ENCODE measurements around the gene CUL3. TPM values are rescaled to one million over a fixed set of nuclear protein-coding genes. Genes with fewer than 3 reads are reported as not detected.

Gene CUL3
- total and polyA plus RNA-seq, 2 of the 8 experiments (the other 6 are each of a cell fraction or from before 2014, with no cell fraction given), result 28.5 to 113 TPM

- CTCF ChIA-PET (ENCODE audit: partially characterized antibody), result interaction anchor here (0.6 to 1.6 kb wide), 7 partner anchors 13 to 202 kb away, joined by 3 read pairs; no protein-coding TSS in a partner anchor
- Histone ChIP-seq H4K8ac (ENCODE audit: extremely low read depth, insufficient read depth, low read length) (no peak overlapping the region), H3K4me3 (ENCODE audit: extremely low read depth in 1 of 4, insufficient read depth in 2 of 4, low read depth in 3 of 4, low read length in 4 of 4) (no peak overlapping the region), H3K79me2 (ENCODE audit: control insufficient read depth in 1 of 2, insufficient read depth in 2 of 2, low read length in 2 of 2) (peaks cover 30 to 98% of the 10 kb centered on the region in 2 experiments), H3K79me1 (ENCODE audit: low read depth, low read length) (peaks cover 4% of the 10 kb centered on the region), H3K27me3 (replicated peaks in 1 of 4; ENCODE audit: control insufficient read depth in 3 of 4, extremely low read depth in 1 of 4, insufficient read depth in 3 of 4, low read length in 3 of 4) (no peaks in the 10 kb centered on the region), H2BK15ac (ENCODE audit: low read length) (no peak overlapping the region), H2AK5ac (ENCODE audit: low read depth, low read length) (no peak overlapping the region), H3K23me2 (ENCODE audit: low read depth, low read length) (no peaks in the 10 kb centered on the region), H3K4ac (replicated peaks; ENCODE audit: insufficient read length, low read depth, low read length) (no peak overlapping the region), H3K27ac (ENCODE audit: low read depth, low read length) (no peak overlapping the region), H4K20me1 (replicated peaks in 1 of 2; ENCODE audit: control insufficient read depth in 1 of 2, insufficient read depth in 2 of 2, low read length in 2 of 2) (peaks cover 6 to 16% of the 10 kb centered on the region in 2 experiments), H3K9me3 (ENCODE audit: insufficient read depth in 2 of 2, low read depth in 1 of 2, low read length in 1 of 2) (no peaks in the 10 kb centered on the region), H3K56ac (replicated peaks; ENCODE audit: insufficient read length, low read depth, low read length) (no peak overlapping the region), H3K18ac (ENCODE audit: extremely low read depth, low read length) (no peak overlapping the region), H2BK5ac (ENCODE audit: low read depth, low read length) (no peak overlapping the region), H2AFZ (ENCODE audit: low read length) (no peak overlapping the region), H3K9ac (replicated peaks in 1 of 4; ENCODE audit: extremely low read depth in 1 of 4, low read depth in 3 of 4, low read length in 3 of 4) (no peak overlapping the region), H2BK120ac (replicated peaks; ENCODE audit: low read depth, low read length) (no peak overlapping the region), H2BK20ac (ENCODE audit: low read length) (no peak overlapping the region), H3K4me1 (replicated peaks in 1 of 4; ENCODE audit: control insufficient read depth in 3 of 4, insufficient read depth in 4 of 4, low read length in 3 of 4) (peaks cover 0 to 4% (median 1%) of the 10 kb centered on the region in 4 experiments; a peak in 2 of 7 replicates), H4K5ac (ENCODE audit: insufficient read length, low read depth, low read length) (no peak overlapping the region), H3K36me3 (ENCODE audit: control insufficient read depth in 2 of 4, insufficient read depth in 4 of 4, low read length in 3 of 4) (peaks cover 0 to 2% (median 0%) of the 10 kb centered on the region in 4 experiments; a peak in 2 of 8 replicates), H3K23ac (ENCODE audit: insufficient read length) (no peak overlapping the region), H2BK12ac (ENCODE audit: low read depth, low read length) (no peak overlapping the region), H3K4me2 (ENCODE audit: insufficient read depth in 1 of 2, low read depth in 2 of 2, low read length in 2 of 2) (no peak overlapping the region), H3K14ac (ENCODE audit: insufficient read length) (no peak overlapping the region), H4K91ac (replicated peaks; ENCODE audit: insufficient read length, low read length) (no peak overlapping the region)
- POLR2A ChIA-PET (ENCODE audit: partially characterized antibody), result interaction anchor here (0.7 to 1.7 kb wide), 2 partner anchors 25 to 69 kb away, joined by 3 read pairs; no protein-coding TSS in a partner anchor
- DNase-seq (ENCODE audit: low read depth in 1 of 2, low spot score in 2 of 2) (no peak), FAIRE-seq (no peak)
- WGBS, 2 experiments (ENCODE audit: extremely low coverage in 1 of 2, insufficient coverage in 1 of 2, insufficient read length in 1 of 2, insufficient replicate concordance in 2 of 2, low coverage in 1 of 2, low lambda C conversion rate in 2 of 2, missing lambda C conversion rate in 1 of 2), result 69% methylated on average over 7 of the region's 7 CpGs; no CpG with 5 or more reads in 1 of the 2 experiments
- TF ChIP-seq CHD1 (IDR thresholded peaks at IDR 0.05; ENCODE audit: low read depth, low read length), result no peak
- no peak for TF ChIP-seq RFX5 (IDR thresholded peaks at IDR 0.05; ENCODE audit: borderline replicate concordance, low read depth, low read length)
- TF ChIP-seq GABPA (IDR thresholded peaks at IDR 0.05; ENCODE audit: borderline replicate concordance, insufficient read depth, low read length), result no peak
- no peak for TF ChIP-seq CTCF (IDR thresholded peaks at IDR 0.05; ENCODE audit: control extremely low read depth in 1 of 3, insufficient read depth in 1 of 3, low read depth in 1 of 3, low read length in 3 of 3)
- TF ChIP-seq POU5F1 (IDR thresholded peaks at IDR 0.05; ENCODE audit: low read depth, low read length), result no peak
- TF ChIP-seq PHF8 (conservative IDR thresholded peaks at IDR 0.05; ENCODE audit: low read depth, low read length), result no peak
- TF ChIP-seq MAX (IDR thresholded peaks at IDR 0.05), result no peak
- TF ChIP-seq CHD2 (IDR thresholded peaks at IDR 0.05; ENCODE audit: low read length), result no peak
- no peak for TF ChIP-seq EGR1 (IDR thresholded peaks at IDR 0.05; ENCODE audit: borderline replicate concordance, low read depth, low read length)
- no peak for TF ChIP-seq YY1 (IDR thresholded peaks at IDR 0.05; ENCODE audit: low read depth, low read length)
Observed at GRCh38 chr2:224561234-224562005, 23.7 kb downstream of the CUL3 start.

All from H1 (cell line).